ENCODE data around the gene LHFPL3. TPM values are rescaled to one million over a fixed set of nuclear protein-coding genes. Genes with fewer than 3 reads are reported as not detected.
A peak's percentile ranks its signal among the peaks of the same experiment; 100 is the strongest.

LHFPL3 gene
- total RNA-seq, 2 donors from 2014 or later = not detected

GRCh38 chr7:104814671-104815400 is 486.4 kb downstream of the LHFPL3 start:
- DNase-seq (ENCODE audit: low spot score in 2 of 2) (no peak), ATAC-seq (no peak)
- Mint-ChIP-seq H3K36me3 (no peaks in the 10 kb centered on the region), H3K9me3 (no peaks in the 10 kb centered on the region), H3K27ac (no peak overlapping the region)

DNA sequence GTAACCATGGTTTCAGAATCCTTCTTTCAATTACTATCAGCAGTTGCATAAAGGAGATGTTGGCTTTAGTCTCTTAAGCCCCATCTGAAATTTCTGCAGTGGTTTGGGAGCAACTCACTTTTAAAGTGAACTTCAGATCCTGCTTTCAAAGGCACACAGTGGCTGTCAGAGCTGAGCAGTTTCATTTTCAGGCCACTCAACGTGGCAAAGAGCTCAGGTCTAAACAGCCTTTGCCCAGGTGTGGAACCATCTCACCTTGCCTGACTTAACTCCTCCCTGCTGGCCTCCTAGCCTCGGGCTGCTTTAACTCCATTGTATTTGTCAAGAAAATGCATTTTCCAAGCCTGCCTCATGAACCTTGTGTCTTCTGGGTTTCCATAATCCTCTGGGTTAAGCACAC is 488.1 kb downstream of the LHFPL3 start:
- no peak overlapping the region for H3K27ac Mint-ChIP-seq
- ATAC-seq = no peak
- H3K9me3 Mint-ChIP-seq = no peaks in the 10 kb centered on the region
- DNase-seq (ENCODE audit: low spot score in 2 of 2) = no peak
- no peaks in the 10 kb centered on the region for H3K36me3 Mint-ChIP-seq

- Mint-ChIP-seq H3K9me3 (no peaks in the 10 kb centered on the region), H3K27ac (no peak overlapping the region), H3K36me3 (no peaks in the 10 kb centered on the region)
- ATAC-seq (no peak), DNase-seq (ENCODE audit: low spot score in 2 of 2) (no peak)
Measured at GRCh38 chr7:104818961-104819880, 490.8 kb downstream of the LHFPL3 start.

DNA sequence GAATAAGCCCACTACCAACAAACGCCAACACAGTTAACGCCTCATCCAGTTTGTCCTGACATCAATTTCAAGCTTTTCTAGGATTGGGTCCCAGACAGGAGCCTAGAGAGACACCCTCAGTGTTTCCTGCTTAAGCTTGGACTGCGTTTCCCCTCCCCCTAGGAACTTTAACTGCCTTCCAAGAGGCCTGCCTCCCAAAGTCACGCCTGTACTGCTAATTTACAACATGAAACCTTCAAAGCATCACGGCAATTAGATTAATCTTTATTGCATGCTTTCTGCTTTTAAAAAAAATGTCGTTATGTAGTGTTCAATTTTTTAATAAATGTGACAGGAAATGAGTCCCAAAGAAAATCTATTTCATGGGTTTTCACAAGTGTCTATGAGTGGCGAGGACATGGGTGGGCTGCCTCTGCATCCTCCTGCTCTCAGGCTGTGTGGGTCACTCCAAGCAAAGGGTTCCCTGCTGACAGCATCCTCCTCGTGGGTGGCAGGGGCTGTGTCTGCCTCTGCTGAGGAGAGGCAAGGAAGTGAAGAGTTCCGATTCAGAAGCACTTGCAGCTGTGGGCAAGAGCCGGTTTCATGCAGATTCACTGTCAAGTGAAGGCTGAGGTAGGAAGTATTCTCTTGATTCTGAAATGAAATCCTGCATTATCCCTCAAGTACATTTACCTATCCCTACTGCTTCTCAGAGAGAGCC is 492.6 kb downstream of the LHFPL3 start:
- DNase-seq (ENCODE audit: low spot score in 2 of 2) (no peak), ATAC-seq (no peak)
- Mint-ChIP-seq H3K27ac (no peak overlapping the region), H3K9me3 (no peaks in the 10 kb centered on the region), H3K36me3 (no peaks in the 10 kb centered on the region)

DNA sequence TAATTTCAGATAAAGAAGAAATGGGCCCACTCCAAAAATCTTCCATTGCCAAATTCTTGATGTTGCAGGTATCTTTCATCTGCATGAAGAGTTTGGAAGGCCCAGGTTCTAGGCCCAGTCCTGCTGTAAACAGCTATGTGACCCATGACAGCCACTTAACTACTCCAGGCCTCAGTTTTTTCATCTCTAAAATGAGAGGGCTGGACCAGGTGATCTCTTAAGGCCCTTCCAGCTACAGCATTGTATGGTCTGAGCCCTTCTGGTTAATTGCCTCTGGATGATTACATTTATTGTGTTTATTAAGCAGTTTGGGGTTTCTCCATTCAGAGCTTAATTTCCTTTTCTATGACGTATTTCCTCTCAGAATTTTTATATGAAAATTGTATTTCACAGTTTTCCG is 494.8 kb downstream of the LHFPL3 start:
- H3K36me3 Mint-ChIP-seq = no peaks in the 10 kb centered on the region
- ATAC-seq (peak; percentile 44 to 63), DNase-seq (ENCODE audit: low spot score in 2 of 2) (no peak)
- H3K9me3 Mint-ChIP-seq = no peaks in the 10 kb centered on the region
- no peak overlapping the region for H3K27ac Mint-ChIP-seq

GRCh38 chr7:104825099-104825498 is 496.7 kb downstream of the LHFPL3 start:
- ATAC-seq = peak; percentile 53 to 78
- H3K9me3 Mint-ChIP-seq = no peaks in the 10 kb centered on the region
- H3K36me3 Mint-ChIP-seq = no peaks in the 10 kb centered on the region

GRCh38 chr7:104826135-104826534 is 497.7 kb downstream of the LHFPL3 start:
- ATAC-seq (peak in 1 of 2 donors; percentile 23), DNase-seq (ENCODE audit: low spot score in 2 of 2) (no peak)
- Mint-ChIP-seq H3K9me3 (no peaks in the 10 kb centered on the region), H3K27ac (no peak overlapping the region), H3K36me3 (no peaks in the 10 kb centered on the region)

More at GRCh38 chr7:104825099-104825498, 496.7 kb downstream of the LHFPL3 start:
- no peak for DNase-seq (ENCODE audit: low spot score in 2 of 2)
- H3K27ac Mint-ChIP-seq = no peak overlapping the region

DNA sequence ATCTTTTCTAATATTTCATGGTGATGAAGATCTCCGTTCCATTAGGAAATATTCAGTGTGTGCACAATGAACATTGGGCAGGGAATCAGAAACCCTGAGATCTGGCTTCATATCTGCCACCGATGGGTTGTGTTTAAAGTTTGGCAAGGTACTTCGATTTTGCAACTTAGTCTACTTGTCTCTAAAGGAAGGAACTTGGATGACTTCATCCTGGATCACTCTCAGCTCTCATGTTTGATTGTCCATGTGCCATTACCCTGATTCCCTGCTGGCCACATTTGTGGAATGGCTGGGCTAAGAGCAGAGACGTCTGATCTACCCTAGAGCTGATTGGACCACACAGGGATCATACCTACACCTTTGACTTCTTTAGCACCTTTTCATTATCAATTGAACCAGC is 508.6 kb downstream of the LHFPL3 start:
- ATAC-seq (no peak), DNase-seq (ENCODE audit: low spot score in 2 of 2) (no peak)
- no peak overlapping the region for H3K27ac Mint-ChIP-seq
- no peaks in the 10 kb centered on the region for H3K9me3 Mint-ChIP-seq
- no peaks in the 10 kb centered on the region for H3K36me3 Mint-ChIP-seq

DNA sequence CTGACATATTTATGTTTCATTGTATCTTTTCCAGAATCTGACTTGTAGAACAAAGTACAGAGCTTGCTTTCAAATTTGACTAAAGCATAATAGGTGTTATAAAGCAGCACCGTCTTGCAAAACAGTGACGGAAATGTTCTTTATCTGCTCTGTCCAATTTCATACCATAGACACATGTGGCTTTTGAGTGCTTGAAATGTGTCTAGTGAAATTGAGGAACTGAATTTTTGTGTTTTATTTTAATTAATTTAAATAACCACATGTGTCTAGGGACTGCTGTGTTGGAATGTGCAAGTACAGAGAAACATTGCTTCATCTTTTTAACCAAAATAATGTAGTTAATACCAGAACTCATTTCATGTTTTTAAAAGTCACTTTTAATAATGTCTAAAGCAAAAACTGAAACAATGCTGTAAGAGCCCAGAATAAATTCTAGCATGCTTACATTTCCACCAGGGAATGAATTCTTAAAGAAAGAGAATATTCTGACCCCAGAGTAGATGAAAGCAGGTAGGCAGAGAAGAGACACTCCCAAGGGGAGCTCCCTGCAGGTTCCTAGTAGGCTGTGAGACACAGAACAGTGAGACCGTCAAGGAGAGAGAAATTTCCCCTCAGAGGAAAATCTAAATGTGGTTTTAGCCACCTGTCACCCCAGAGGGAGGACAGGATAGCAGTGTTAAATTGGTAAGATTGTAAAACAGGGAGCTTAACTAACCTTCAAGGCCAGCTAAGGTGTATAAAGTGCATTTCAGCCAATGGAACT is 510.3 kb downstream of the LHFPL3 start:
- ATAC-seq (no peak), DNase-seq (ENCODE audit: low spot score in 2 of 2) (no peak)
- no peaks in the 10 kb centered on the region for H3K9me3 Mint-ChIP-seq
- H3K36me3 Mint-ChIP-seq = no peaks in the 10 kb centered on the region
- no peak overlapping the region for H3K27ac Mint-ChIP-seq

DNA sequence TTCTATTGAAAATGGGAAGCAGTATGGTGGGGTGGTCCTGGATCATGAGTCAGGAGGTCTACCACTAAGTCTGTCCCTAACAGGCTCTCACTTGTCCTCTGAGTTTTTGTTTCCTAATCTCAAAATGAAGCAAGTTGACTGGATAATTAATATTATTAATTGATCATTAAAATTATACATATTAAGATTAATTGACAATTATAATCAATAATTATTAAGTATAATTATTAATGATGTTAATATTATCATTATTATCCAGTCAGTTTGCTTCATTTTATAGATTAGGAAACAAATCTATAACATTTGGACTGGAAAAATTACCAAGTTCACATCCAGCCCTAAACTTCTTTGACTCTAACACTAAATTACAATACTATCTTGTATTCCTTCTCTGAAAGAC is 511.4 kb downstream of the LHFPL3 start:
- DNase-seq (ENCODE audit: low spot score in 2 of 2) = no peak
- Mint-ChIP-seq H3K36me3 (no peaks in the 10 kb centered on the region), H3K9me3 (no peaks in the 10 kb centered on the region), H3K27ac (no peak overlapping the region)
- no peak for ATAC-seq

GRCh38 chr7:104841798-104842197 is 513.4 kb downstream of the LHFPL3 start:
- no peaks in the 10 kb centered on the region for H3K36me3 Mint-ChIP-seq
- no peak for DNase-seq (ENCODE audit: low spot score in 2 of 2)
- H3K9me3 Mint-ChIP-seq = no peaks in the 10 kb centered on the region
- ATAC-seq = no peak
- no peak overlapping the region for H3K27ac Mint-ChIP-seq

GRCh38 chr7:104843198-104843597 is 514.8 kb downstream of the LHFPL3 start:
- ATAC-seq = no peak
- no peak overlapping the region for H3K27ac Mint-ChIP-seq

GRCh38 chr7:104845557-104845956 is 517.2 kb downstream of the LHFPL3 start:
- DNase-seq (ENCODE audit: low spot score in 2 of 2) (no peak), ATAC-seq (no peak)
- Mint-ChIP-seq H3K36me3 (no peaks in the 10 kb centered on the region), H3K9me3 (no peaks in the 10 kb centered on the region), H3K27ac (no peak overlapping the region)

More at GRCh38 chr7:104843198-104843597, 514.8 kb downstream of the LHFPL3 start:
- no peak for DNase-seq (ENCODE audit: low spot score in 2 of 2)
- Mint-ChIP-seq H3K36me3 (no peaks in the 10 kb centered on the region), H3K9me3 (no peaks in the 10 kb centered on the region)

DNA sequence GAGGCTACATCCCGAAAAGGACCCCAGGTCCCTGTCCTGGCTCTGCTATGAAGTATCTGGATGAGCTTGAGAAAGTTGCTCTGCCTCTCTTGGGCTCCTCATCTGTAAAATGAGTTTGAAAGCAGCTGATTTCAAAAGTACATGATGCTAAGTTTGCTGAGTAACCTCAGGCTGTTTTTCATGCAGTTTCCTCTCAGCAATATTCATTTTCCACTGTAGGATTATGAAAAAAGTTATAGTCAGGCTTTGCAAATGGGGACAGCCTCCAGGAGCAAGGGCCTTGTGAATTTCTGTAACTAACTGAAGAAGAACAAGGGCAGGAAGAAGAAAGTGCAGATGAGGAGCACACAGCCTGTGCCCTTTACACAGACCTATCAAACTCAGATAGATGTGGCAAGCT is 518.3 kb downstream of the LHFPL3 start:
- Mint-ChIP-seq H3K9me3 (no peaks in the 10 kb centered on the region), H3K27ac (no peak overlapping the region), H3K36me3 (no peaks in the 10 kb centered on the region)
- DNase-seq (ENCODE audit: low spot score in 2 of 2) (no peak), ATAC-seq (no peak)

- Mint-ChIP-seq H3K27ac (no peak overlapping the region), H3K36me3 (no peaks in the 10 kb centered on the region), H3K9me3 (no peaks in the 10 kb centered on the region)
- ATAC-seq (peak; percentile 48 to 50), DNase-seq (ENCODE audit: low spot score in 2 of 2) (peak in 1 of 2 donors; percentile 77)
Measured at GRCh38 chr7:104848138-104848990, 520.0 kb downstream of the LHFPL3 start.

DNA sequence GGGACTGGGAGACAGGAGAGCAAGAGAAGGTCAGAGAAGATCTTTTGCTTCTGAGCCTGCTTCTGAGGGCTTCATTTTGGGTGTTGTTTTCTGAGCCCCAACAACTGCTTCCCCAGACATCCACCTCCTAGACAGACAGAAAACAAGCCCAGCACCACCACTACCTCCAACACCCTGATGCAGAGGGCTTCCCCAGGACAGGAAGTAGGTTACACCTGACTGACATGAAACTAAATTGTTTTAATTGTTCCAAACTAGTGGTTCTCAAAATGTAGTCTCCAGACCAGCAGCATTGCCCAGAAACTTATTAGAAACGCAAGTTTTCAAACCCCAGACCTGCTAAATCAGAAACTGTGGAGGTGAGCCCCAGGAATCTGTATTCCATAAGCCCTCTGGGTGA is 522.0 kb downstream of the LHFPL3 start:
- Mint-ChIP-seq H3K27ac (peak overlapping the region in 1 of 2 donors; percentile 46), H3K36me3 (no peaks in the 10 kb centered on the region), H3K9me3 (no peaks in the 10 kb centered on the region)
- ATAC-seq (no peak), DNase-seq (ENCODE audit: low spot score in 2 of 2) (no peak)
